DOHH2 (cell line): Measurements from ENCODE around the gene LIN52.

Experiments
- H3F3A ChIP-seq: fragments of 200-600 bp; sonication (generic), shearing (Covaris generic); 2 replicates; pipeline ENCODE4 v1.6.0; 2016; ENCODE audit warnings: antibody characterized with exemption, mild to moderate bottlenecking; ENCODE audit not compliant: control insufficient read depth, insufficient read depth
- H3K27ac ChIP-seq: fragments of 200-600 bp; sonication (generic); 2 replicates; pipeline ENCODE4 v1.5.1; 2014; ENCODE audit warnings: low read depth, mild to moderate bottlenecking, low read length, moderate library complexity
- H3K27me3 ChIP-seq: fragments of 200-600 bp; sonication (generic); 2 replicates; pipeline ENCODE4 v1.6.1; 2014; ENCODE audit warnings: mild to moderate bottlenecking, low read length, mixed read lengths; ENCODE audit not compliant: control insufficient read depth
- H3K36me3 ChIP-seq: fragments of 200-600 bp; sonication (generic); 2 replicates; pipeline ENCODE4 v1.6.1; 2014; ENCODE audit warnings: mild to moderate bottlenecking, low read length, moderate library complexity, mixed read lengths; ENCODE audit not compliant: control insufficient read depth
- H3K4me1 ChIP-seq: fragments of 200-600 bp; sonication (generic); 2 replicates; pipeline ENCODE4 v1.6.1; 2014; ENCODE audit warnings: mild to moderate bottlenecking, low read length, mixed read lengths; ENCODE audit not compliant: control insufficient read depth
- H3K4me2 ChIP-seq: fragments of 200-600 bp; sonication (generic); 2 replicates; pipeline ENCODE4 v1.6.0; 2014; ENCODE audit warnings: mild to moderate bottlenecking, low read length, moderate library complexity
- H3K4me3 ChIP-seq: fragments of 200-600 bp; sonication (generic); 2 replicates; pipeline ENCODE4 v1.5.1; 2014; ENCODE audit warnings: mild to moderate bottlenecking, low read length, mixed read lengths
- H3K79me2 ChIP-seq: fragments of 200-600 bp; sonication (generic); 2 replicates; pipeline ENCODE4 v1.6.1; 2014; ENCODE audit warnings: mild to moderate bottlenecking, low read length, mixed read lengths; ENCODE audit not compliant: control insufficient read depth
- H3K9me2 ChIP-seq: fragments of 200-600 bp; sonication (generic); replicated peaks from 2 replicates; pipeline ENCODE4 v1.6.1; 2014; ENCODE audit warnings: mild to moderate bottlenecking, low read length, mixed read lengths; ENCODE audit not compliant: control insufficient read depth
- H3K9me3 ChIP-seq: fragments of 200-600 bp; sonication (generic); 2 replicates; pipeline ENCODE4 v1.6.1; 2014; ENCODE audit warnings: antibody characterized with exemption, low read length, mixed read lengths; ENCODE audit not compliant: control insufficient read depth, insufficient read depth
- H4K20me1 ChIP-seq: fragments of 200-600 bp; sonication (generic); 2 replicates; pipeline ENCODE4 v1.6.0; 2014; ENCODE audit warnings: low read depth, mild to moderate bottlenecking, antibody characterized with exemption, low read length, moderate library complexity; ENCODE audit not compliant: control insufficient read depth, insufficient read depth
- EZH2phosphoT487 ChIP-seq: fragments of 200-600 bp; sonication (generic); IDR thresholded peaks from 2 replicates; pipeline ENCODE4 v1.6.1; 2017; ENCODE audit warnings: borderline replicate concordance, mild to moderate bottlenecking, antibody characterized with exemption, low read length, moderate library complexity, mixed read lengths
- TF ChIP-seq, protein P1 (sequence below): fragments of 200-600 bp; sonication (generic); IDR thresholded peaks from one replicate; pipeline ENCODE4 v1.5.1; 2014; ENCODE audit warnings: antibody characterized with exemption, mild to moderate bottlenecking, low read depth, low read length; ENCODE audit not compliant: poor library complexity, severe bottlenecking

The LIN52 gene

DNA sequence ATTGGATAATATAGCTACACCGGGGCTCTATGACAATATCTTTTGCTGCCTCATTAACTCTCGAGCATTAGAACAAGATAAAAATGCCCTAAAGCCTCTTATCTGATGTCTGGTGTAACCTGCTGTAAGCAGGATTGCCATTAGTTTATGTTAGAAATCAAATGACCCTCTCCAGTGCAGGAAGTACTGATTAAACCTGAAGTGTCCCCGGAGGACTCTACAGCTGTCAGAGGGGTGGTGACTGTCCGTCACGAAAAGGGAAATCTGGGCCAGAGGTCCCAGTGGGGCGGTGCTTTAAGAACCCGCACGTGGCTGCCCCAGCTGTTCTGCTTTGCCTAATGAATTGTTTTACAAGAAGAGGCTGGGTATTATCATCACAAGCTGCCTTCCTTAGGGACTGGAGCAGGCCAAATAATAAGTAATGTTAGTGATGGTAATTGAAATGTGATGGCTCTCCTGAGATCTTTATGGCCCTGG, 55.7 kb downstream of the LIN52 start:
- H3K9me3 ChIP-seq, result no peaks in the 10 kb centered on the region
- H3F3A ChIP-seq, result no peaks in the 10 kb centered on the region
- no peaks in the 10 kb centered on the region for H4K20me1 ChIP-seq
- H3K79me2 ChIP-seq, result no peaks in the 10 kb centered on the region
- peak overlapping the region; percentile 28 for H3K4me2 ChIP-seq
- no peak overlapping the region for H3K27ac ChIP-seq
- H3K9me2 ChIP-seq, result no peaks in the 10 kb centered on the region
- H3K36me3 ChIP-seq, result no peaks in the 10 kb centered on the region
- peaks cover 9% of the 10 kb centered on the region for H3K4me1 ChIP-seq
- no peaks in the 10 kb centered on the region for H3K27me3 ChIP-seq
- no peak for TF ChIP-seq EZH2phosphoT487
- TF ChIP-seq, protein P1, sequence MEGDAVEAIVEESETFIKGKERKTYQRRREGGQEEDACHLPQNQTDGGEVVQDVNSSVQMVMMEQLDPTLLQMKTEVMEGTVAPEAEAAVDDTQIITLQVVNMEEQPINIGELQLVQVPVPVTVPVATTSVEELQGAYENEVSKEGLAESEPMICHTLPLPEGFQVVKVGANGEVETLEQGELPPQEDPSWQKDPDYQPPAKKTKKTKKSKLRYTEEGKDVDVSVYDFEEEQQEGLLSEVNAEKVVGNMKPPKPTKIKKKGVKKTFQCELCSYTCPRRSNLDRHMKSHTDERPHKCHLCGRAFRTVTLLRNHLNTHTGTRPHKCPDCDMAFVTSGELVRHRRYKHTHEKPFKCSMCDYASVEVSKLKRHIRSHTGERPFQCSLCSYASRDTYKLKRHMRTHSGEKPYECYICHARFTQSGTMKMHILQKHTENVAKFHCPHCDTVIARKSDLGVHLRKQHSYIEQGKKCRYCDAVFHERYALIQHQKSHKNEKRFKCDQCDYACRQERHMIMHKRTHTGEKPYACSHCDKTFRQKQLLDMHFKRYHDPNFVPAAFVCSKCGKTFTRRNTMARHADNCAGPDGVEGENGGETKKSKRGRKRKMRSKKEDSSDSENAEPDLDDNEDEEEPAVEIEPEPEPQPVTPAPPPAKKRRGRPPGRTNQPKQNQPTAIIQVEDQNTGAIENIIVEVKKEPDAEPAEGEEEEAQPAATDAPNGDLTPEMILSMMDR, result no peak
- H3K4me3 ChIP-seq, result no peak overlapping the region

DNA sequence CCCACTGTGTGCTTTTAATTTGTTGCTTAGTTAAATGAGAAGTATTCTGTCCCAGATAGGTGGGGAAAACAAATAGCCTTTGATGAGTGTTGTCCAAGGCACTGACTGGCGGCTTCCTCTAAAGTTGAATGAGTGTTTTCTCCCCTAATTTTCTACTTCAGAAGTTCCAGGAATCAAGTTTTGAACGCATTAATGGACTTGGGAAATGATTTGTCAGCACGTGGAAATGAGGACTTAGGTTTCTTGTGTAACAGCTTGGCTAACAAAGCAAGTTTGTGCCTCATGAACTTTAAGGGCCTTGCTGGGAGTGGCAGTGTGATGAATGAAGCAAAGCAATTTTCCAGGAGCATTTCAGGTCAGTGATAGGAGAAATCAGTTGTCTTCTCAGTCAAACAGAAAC, 56.9 kb downstream of the LIN52 start:
- Histone ChIP-seq H3K27ac (no peak overlapping the region), H3K4me1 (peaks cover 9% of the 10 kb centered on the region), H3K9me3 (no peaks in the 10 kb centered on the region), H3K4me3 (no peak overlapping the region), H3F3A (no peaks in the 10 kb centered on the region), H3K27me3 (no peaks in the 10 kb centered on the region), H3K36me3 (no peaks in the 10 kb centered on the region), H3K9me2 (no peaks in the 10 kb centered on the region), H4K20me1 (no peaks in the 10 kb centered on the region), H3K4me2 (no peak overlapping the region), H3K79me2 (no peaks in the 10 kb centered on the region)
- TF ChIP-seq, protein P1, result no peak
- TF ChIP-seq EZH2phosphoT487, result no peak

DNA sequence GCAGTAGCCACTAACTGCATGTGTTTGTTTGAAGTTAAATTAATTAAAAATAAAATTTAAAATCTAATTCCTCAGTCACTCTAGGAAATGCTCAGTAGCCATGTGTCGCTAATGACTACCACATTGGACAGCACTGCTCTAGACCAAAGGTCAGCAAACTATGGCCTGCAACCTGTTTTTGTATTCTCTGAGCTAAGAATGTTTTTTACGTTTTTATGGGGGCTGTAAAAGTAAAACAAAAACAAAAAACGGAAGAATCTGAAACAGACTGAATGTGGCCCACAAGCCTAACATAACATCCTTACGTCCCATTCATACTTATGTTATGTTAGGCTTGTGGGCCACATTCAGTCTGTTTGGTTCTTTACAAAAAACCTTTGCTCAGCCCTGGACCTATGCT, 57.8 kb downstream of the LIN52 start:
- Histone ChIP-seq H3K4me1 (peaks cover 9% of the 10 kb centered on the region), H3K9me3 (no peaks in the 10 kb centered on the region), H4K20me1 (no peaks in the 10 kb centered on the region), H3F3A (no peaks in the 10 kb centered on the region), H3K9me2 (no peaks in the 10 kb centered on the region), H3K36me3 (no peaks in the 10 kb centered on the region), H3K27ac (no peak overlapping the region), H3K27me3 (no peaks in the 10 kb centered on the region), H3K79me2 (no peaks in the 10 kb centered on the region), H3K4me3 (no peak overlapping the region), H3K4me2 (no peak overlapping the region)
- TF ChIP-seq, protein P1, result no peak
- TF ChIP-seq EZH2phosphoT487, result no peak
